Measurements from ENCODE around the gene RNF169. TPM values are rescaled to one million over a fixed set of nuclear protein-coding genes. Genes with fewer than 3 reads are reported as not detected.

RNF169 gene
- total and polyA plus RNA-seq, 2 of the 4 experiments (the other 2 are of a cell fraction) = 3.6 to 23.3 TPM

- intact Hi-C loops (cut with micrococcal nuclease) = no loop called here
- Histone ChIP-seq H3K4me2 (ENCODE audit: low read depth, low read length) (no peak overlapping the region), H2AK9ac (replicated peaks; ENCODE audit: low read depth, low read length, poor library complexity) (peak overlapping the region; percentile 17), H3K27me3 (ENCODE audit: control insufficient read depth, insufficient read depth, low read length) (no peaks in the 10 kb centered on the region), H3K4me1 (ENCODE audit: control insufficient read depth, insufficient read depth, low read length) (peaks cover 18% of the 10 kb centered on the region), H3K18ac (ENCODE audit: low read depth, low read length) (peak overlapping the region; percentile 88), H2AK5ac (ENCODE audit: low read depth, low read length) (peak overlapping the region; percentile 93), H3K4me3 (ENCODE audit: insufficient read depth, low read depth, low read length) (no peak overlapping the region), H3K79me1 (ENCODE audit: low read depth in 1 of 2, low read length in 2 of 2) (no peaks in the 10 kb centered on the region), H3K14ac (replicated peaks; ENCODE audit: low read depth, low read length) (0 out of 2 replicates have a peak overlapping the region, but pooled peaks have one; percentile 19), H3K4ac (ENCODE audit: low read depth, low read length) (peak overlapping the region; percentile 67), H2BK15ac (ENCODE audit: low read depth, low read length) (peak overlapping the region; percentile 93; the same call in 2 of the 3 replicates), H3K27ac (ENCODE audit: insufficient read depth, low read length) (peak overlapping the region; percentile 20; the same call in 1 of the 2 replicates), H3K9me3 (ENCODE audit: control insufficient read depth, insufficient read depth, low read length) (no peaks in the 10 kb centered on the region), H4K91ac (ENCODE audit: insufficient read depth, low read depth, low read length) (peak overlapping the region; percentile 47; the same call in 1 of the 2 replicates), H2BK5ac (ENCODE audit: low read depth, low read length, poor library complexity, severe bottlenecking) (peak overlapping the region; percentile 11), H4K8ac (ENCODE audit: low read depth in 2 of 2, low read length in 2 of 2) (peak overlapping the region; percentile 26 to 43; a peak in 2 of 4 replicates), H4K5ac (ENCODE audit: low read depth, low read length) (peak overlapping the region; percentile 78), H3K9ac (ENCODE audit: low read depth, low read length) (no peak overlapping the region), H2AFZ (replicated peaks; ENCODE audit: low read length, poor library complexity) (no peak overlapping the region), H3K56ac (ENCODE audit: extremely low read depth, insufficient read depth, low read length) (no peak overlapping the region), H2BK20ac (ENCODE audit: low read depth, low read length) (peak overlapping the region; percentile 22), H3K36me3 (ENCODE audit: control insufficient read depth, insufficient read depth, low read length) (no peaks in the 10 kb centered on the region), H3K23ac (ENCODE audit: low read depth, low read length) (no peak overlapping the region), H4K20me1 (ENCODE audit: insufficient read depth, low read length) (no peaks in the 10 kb centered on the region), H2BK120ac (ENCODE audit: low read depth, low read length) (peak overlapping the region; percentile 68; the same call in 1 of the 2 replicates), H3K9me1 (ENCODE audit: insufficient read depth, low read length) (peaks cover 15% of the 10 kb centered on the region)
- no peak for TF ChIP-seq MAZ (IDR thresholded peaks at IDR 0.05; ENCODE audit: borderline replicate concordance, low read depth, low read length)
- TF ChIP-seq BHLHE40 (IDR thresholded peaks at IDR 0.05; ENCODE audit: low read depth, low read length) = no peak
- no peak for TF ChIP-seq SMC3 (IDR thresholded peaks at IDR 0.05; ENCODE audit: low read depth, low read length)
- DNase-seq (no peak), ATAC-seq (ENCODE audit: low read depth) (no peak)
- in situ Hi-C loops (cut with MboI; ENCODE audit: low sequenced_read_pairs) = no loop called here
- WGBS, 2 experiments (ENCODE audit: extremely low coverage in 2 of 2, insufficient read length in 1 of 2) = no CpG with 5 or more reads among the region's 9 CpGs
- ChIA-PET CTCF (interaction anchor here (7.0 kb wide), 1 partner anchor 27 kb away, joined by 66 read pairs; no protein-coding TSS in a partner anchor), POLR2A (ENCODE audit: unreplicated experiment) (no interaction called here)
- dilution Hi-C loops (cut with HindIII; ENCODE audit: low sequenced_read_pairs, unreplicated experiment) = no loop called here
- BruUV-seq (replicated peaks) = no TSS peak
Measured at GRCh38 chr11:74699615-74700396, 48.8 kb upstream of the RNF169 start.
